GM21825 (cell line): ENCODE data around the gene EXT2.

Experiments
- ATAC-seq: cut with Tn5 transposase; IDR thresholded peaks from one replicate; pipeline ENCODE4 v1.9.1; 2021; ENCODE audit warnings: mild to moderate bottlenecking, moderate library complexity; ENCODE audit not compliant: unreplicated experiment

EXT2 gene

GRCh38 chr11:44263738-44264437 lies 168.4 kb downstream of the EXT2 start:
- no peak for ATAC-seq

- no peak for ATAC-seq
Observed at GRCh38 chr11:44264438-44264749, 168.9 kb downstream of the EXT2 start.

DNA sequence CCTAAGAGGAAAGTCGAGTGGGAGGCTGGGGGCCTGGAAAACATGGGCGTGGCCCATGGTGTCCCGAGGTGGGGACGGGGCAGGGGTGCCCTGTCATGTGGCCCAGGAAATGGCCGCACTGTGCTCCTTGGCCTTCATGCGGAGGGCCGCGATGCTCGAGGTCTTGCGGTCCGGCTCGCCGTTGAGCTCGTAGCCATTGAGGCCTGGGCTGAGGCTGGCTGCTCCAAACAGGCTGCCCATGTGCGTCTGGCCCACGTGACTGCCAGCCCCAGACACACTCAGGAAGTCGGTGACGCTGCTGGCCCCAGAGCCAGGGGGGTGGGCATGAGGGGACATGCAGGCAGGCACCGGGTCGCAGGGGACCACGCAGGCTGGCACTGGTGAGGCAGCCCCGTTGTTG lies 169.3 kb downstream of the EXT2 start:
- no peak for ATAC-seq

DNA sequence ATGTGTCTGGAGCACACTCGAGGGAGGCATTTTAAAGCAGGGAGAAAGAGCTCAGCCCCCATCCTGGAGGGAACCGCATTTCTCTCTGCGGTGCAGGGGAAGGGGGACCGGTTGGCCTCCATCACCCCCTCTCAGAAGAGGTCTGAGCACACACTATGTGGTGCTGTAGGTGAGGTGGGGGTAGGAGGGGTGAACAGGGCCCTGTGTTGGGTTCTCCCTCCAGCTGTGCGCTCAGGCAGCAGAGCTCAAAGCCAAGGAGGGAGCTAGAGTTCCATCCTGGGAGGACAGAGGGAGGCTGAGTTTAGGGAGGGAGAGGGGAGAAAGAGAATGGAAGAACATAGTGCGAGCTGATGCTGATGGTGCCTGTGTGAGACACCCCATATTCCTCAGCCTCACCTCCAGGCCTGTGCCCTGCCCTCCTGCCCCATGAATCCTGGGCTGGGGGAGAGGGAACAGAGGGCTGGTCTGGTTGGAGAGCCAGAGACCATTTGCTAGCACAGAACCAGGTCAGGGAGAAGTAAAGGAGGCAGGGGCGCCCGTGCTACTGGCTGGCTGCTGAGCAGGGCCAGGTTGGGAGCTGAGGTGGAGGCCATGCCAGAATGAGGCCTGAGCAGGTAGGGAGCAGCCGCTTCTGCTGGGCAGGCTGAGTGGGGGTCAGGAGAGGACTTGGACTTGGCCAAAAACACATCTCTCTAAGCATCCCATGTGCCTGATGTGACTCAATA lies 170.7 kb downstream of the EXT2 start:
- no peak for ATAC-seq

- no peak for ATAC-seq
Observed at GRCh38 chr11:44267006-44267749, 171.7 kb downstream of the EXT2 start.

DNA sequence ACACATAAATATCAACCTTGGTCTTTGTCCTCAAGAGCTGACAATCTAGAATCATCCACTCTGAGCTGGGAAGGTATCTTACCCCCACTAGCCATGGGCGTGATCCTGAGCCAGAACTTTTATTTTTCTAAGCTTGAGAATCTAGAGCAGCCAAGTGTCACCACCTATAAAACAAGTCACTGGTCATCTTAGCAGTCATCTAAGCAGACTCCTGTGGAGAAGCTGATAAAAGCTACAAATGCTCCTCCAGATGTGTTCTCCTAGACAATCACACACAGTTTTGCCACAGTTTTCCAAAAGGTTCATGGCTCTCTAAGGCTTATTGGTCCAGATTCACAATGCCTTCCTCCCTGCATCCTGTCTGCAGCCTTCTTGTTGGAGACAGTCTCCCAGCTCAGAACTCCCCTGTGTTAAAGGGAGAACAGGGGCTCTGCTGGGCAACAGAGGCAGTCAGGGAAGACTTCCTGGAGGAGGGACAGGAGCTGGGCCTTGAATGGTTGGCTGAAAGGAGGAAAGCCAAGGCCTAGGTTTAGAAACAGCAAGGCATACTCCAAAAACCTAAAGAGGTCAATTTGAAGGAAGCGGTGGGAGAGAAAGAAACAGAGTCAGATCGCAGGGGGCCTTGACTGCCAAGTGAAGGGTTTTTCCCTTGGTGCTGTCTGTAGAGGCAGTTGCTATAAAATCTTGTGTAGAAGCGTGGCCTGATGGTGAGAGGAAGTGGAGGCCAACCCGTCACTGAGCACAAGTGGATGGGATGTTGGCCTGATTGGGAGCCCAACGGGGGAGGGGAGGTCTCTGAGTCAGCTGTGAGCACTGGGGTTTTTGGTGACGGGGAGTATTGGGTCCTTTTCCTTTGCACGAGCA lies 172.5 kb downstream of the EXT2 start:
- no peak for ATAC-seq

DNA sequence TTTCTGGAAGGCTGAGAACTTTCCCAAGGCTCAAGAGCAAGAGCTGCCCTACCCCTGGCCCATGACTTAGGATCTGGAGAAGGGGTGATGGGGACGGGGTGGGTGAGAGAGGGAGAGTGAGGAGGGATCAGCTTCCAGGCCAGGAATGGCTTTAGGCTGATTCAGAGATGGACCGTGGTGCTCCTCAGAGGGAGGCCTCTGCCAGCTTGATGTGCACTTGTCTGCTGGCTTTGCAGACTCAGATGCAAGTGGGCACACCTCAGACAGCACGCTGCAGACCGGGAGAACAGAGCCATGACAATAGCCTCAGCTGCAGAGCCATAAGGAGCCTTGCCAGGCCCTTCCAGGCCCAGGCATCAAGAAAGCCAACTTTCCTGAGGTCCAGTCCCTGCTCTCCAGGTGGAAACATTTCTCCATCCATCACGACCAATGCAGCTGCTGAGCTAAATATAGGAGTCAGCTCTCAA lies 173.2 kb downstream of the EXT2 start:
- ATAC-seq: no peak

DNA sequence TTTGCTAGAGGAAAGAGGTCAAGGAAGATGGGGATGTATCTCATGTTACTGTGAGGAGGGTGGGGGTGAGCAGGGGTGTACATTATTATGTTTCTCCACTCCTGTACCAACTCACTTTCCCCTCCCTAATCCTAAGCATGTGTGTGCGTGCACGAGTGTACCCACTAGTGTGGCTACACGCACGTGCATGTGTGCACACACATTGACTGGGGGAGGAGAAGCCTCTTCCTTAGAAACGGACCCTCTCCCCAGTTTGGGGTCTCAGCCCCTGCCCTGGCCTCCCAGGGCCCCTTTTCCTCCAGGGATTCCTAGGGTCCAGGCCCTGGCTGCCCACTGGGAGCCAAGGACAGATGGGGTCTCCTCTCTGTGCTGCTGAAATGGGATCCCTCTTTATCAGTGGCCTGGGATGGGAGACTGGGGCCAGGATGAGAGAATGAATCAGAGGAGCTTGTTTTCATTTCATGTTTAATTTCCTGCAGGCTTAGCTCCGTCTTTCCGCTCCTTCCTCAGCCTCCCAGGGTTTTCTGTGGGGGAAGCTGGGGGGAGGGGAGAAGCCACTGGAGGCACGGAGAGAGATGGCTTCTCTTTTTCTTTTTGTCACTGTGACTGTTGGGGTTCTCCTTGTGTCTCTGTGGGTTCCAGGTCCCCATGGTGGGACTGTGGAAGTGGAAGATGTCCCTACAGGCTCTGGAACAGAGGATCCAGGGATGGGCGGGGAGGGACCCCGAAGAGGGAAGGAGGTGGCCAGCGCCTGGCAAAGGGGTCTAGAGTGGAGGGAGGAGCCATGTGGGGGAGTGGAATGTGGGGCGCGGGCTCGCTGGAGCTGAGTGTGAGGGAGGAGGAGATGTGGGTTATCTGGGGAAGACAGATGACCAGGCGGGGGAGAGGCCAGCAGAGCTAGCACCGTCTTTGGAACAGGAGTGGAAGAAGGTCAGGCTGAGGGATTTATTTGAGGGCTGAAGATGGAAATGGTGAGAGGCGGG lies 174.2 kb downstream of the EXT2 start:
- no peak for ATAC-seq

DNA sequence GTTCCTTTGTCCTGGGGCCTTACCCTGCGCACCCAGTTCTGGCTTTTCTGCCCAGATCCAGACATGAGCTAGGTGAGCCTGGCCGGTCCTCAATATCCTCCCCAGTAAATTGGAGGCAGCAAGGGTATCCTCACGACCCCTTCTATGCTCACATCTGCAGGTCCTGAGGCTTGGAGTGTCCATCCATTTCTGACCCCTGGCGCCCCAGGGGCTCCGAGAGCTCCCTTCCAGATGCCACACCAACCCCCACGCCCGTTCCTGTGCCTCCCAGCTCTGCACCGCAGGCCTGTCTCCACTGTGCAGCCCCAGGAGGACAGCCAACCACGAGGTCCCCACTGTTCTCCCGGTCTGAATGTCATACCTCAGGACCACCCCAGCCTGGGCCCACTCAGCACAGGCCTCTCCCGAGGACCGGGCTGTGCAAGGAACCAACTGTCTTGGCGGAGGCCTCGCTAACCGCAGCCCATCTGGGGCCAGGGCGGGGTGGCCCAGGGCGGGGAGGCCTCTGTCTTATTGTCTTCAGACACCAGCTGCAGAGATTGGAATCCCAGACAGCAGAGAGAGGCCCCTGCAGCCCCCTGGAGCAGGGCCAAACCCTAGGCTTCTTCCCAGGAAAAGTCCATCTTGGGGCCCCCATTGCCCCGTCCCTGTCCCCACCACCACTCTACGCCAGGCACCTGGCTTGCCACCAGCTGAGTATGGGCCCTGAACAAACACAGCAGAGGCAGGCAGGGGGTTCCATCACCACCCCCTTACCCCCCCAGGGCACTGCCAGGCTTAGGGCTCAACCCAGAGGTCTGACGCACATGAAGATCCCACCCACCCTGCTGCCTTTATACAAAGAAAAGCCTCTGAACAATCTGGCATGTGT lies 175.2 kb downstream of the EXT2 start:
- ATAC-seq: no peak

- ATAC-seq: no peak
Observed at GRCh38 chr11:44271286-44271685, 175.8 kb downstream of the EXT2 start.

DNA sequence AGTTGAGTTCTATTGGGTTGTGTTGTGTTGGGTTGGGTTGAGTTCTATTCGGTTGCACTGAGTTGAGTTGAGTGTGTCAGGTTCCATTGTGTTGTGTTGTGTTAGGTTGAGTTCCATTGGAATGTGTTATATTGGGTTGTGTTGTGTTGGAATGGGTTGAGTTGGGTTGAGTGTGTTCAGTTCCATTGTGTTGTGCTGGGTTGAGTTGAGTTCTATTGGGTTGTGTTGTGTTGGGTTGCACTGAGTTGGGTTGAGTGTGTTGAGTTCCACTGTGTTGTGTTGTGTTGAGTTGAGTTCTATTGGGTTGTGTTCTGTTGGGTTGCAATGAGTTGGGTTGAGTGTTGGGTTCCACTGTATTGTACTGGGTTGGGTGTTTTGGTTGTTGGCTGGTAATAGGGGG lies 178.9 kb downstream of the EXT2 start:
- no peak for ATAC-seq

DNA sequence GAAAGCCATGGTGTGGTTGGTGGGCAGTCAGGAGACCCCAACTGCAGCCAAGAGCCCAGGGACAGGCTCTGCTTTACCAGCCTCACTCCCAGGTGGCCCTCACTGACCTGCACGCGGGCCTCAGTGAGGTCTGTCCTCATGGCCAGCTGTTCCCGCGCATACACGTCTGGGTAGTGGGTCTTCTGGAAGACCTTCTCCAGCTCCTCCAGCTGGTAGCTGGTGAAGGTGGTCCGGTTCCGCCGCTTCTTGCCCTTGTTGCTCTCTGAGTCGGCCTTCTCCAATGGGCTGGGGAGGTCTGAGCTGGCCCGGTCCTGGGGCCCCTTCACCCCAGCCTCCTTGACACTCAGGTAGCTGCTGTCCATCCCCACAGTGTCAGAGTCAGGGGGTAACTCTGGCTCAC lies 179.8 kb downstream of the EXT2 start:
- ATAC-seq: no peak

- no peak for ATAC-seq
Observed at GRCh38 chr11:44275961-44276550, 180.6 kb downstream of the EXT2 start.

GRCh38 chr11:44277196-44278090 lies 182.0 kb downstream of the EXT2 start:
- ATAC-seq: no peak

- no peak for ATAC-seq
Observed at GRCh38 chr11:44279483-44279882, 184.0 kb downstream of the EXT2 start.

DNA sequence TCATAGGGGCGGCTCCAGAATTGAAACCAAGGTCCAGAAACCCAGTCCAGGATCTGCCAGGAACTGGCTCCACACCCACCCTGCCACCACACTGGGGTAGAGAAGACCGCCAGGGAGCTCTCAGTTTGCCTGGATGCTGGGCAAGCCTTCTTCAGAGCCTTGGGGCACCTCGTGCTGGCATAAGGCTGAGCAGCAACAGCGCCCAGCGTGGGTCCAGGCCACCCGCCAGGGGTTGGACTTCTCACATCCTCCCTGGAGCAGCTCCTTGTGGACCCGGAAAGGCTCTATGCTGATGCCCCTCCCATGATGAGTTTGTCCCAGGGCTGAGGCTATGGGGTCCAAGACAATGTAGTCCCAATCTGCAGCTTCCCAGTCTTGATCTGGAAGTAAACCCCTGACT lies 184.8 kb downstream of the EXT2 start:
- ATAC-seq: no peak

DNA sequence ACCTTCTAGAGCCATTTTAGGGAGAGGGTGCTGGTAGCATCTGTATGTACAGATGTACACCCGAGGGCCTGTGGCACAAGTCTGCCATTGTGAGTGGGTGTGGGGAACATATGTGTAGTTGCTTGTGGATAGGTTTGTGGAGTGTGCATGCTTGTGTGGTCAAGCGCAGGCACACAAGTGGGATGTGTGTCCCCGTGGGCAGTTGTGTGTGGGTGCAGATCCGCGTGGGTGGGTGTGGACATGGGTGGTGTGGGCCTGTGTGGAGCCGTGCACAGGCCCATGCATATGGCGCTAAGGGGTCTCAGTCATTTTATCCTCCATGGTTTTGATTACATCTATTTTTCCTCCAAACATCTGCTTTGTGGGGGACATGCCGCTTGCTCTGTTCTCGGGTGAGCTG lies 185.7 kb downstream of the EXT2 start:
- ATAC-seq: no peak

GRCh38 chr11:44282620-44283019 lies 187.1 kb downstream of the EXT2 start:
- ATAC-seq: no peak
